ENCODE results near the gene IL18RAP. TPM values are rescaled to one million over a fixed set of nuclear protein-coding genes. Genes with fewer than 3 reads are reported as not detected.

Gene IL18RAP
- total RNA-seq, 1 donor from 2014 or later, result 3.0 TPM

- ATAC-seq (no peak), DNase-seq (ENCODE audit: low spot score) (no peak)
- intact Hi-C loops (cut with DNase I), result no loop called here
Observed at GRCh38 chr2:102446936-102447335, 24.0 kb downstream of the IL18RAP start.

- intact Hi-C loops (cut with DNase I), result no loop called here
- peak; percentile 36 for ATAC-seq
- DNase-seq (ENCODE audit: low spot score), result no peak
Observed at GRCh38 chr2:102449370-102449974, 26.5 kb downstream of the IL18RAP start.

- no peak for ATAC-seq
- no peak for DNase-seq (ENCODE audit: low spot score)
- intact Hi-C loops (cut with DNase I), result no loop called here
Observed at GRCh38 chr2:102451968-102452367, 29.0 kb downstream of the IL18RAP start.

GRCh38 chr2:102453501-102453900, 30.5 kb downstream of the IL18RAP start:
- intact Hi-C loops (cut with DNase I), result no loop called here
- no peak for DNase-seq (ENCODE audit: low spot score)
- ATAC-seq, result no peak

GRCh38 chr2:102455061-102455670, 32.2 kb downstream of the IL18RAP start:
- intact Hi-C loops (cut with DNase I), result no loop called here
- DNase-seq (ENCODE audit: low spot score), result no peak

GRCh38 chr2:102460467-102460866, 37.5 kb downstream of the IL18RAP start:
- intact Hi-C loops (cut with DNase I), result no loop called here
- ATAC-seq (no peak), DNase-seq (ENCODE audit: low spot score) (no peak)

More at GRCh38 chr2:102455061-102455670, 32.2 kb downstream of the IL18RAP start:
- ATAC-seq, result no peak

- ATAC-seq, result no peak
- DNase-seq (ENCODE audit: low spot score), result no peak
- intact Hi-C loops (cut with DNase I), result no loop called here
Observed at GRCh38 chr2:102461188-102461587, 38.2 kb downstream of the IL18RAP start.

- ATAC-seq (no peak), DNase-seq (ENCODE audit: low spot score) (no peak)
- intact Hi-C loops (cut with DNase I), result no loop called here
Observed at GRCh38 chr2:102463160-102463559, 40.2 kb downstream of the IL18RAP start.

- DNase-seq (ENCODE audit: low spot score) (no peak), ATAC-seq (no peak)
- intact Hi-C loops (cut with DNase I), result no loop called here
Observed at GRCh38 chr2:102470168-102470567, 47.2 kb downstream of the IL18RAP start.

- peak; percentile 65 for DNase-seq (ENCODE audit: low spot score)
- ATAC-seq, result no peak
- intact Hi-C loops (cut with DNase I), result no loop called here
Observed at GRCh38 chr2:102473020-102473419, 50.1 kb downstream of the IL18RAP start, which contains the start of gene SLC9A4. Gene SLC9A4 (plus strand): TSS chr2:102473226. CDS start chr2:102473760, 534 bp downstream.

- no peak for DNase-seq (ENCODE audit: low spot score)
- intact Hi-C loops (cut with DNase I), result no loop called here
- ATAC-seq, result no peak
Observed at GRCh38 chr2:102473631-102474030, 50.7 kb downstream of the IL18RAP start.

- intact Hi-C loops (cut with DNase I), result no loop called here
- DNase-seq (ENCODE audit: low spot score) (no peak), ATAC-seq (no peak)
Observed at GRCh38 chr2:102474785-102475184, 51.8 kb downstream of the IL18RAP start.

- ATAC-seq (no peak), DNase-seq (ENCODE audit: low spot score) (no peak)
- intact Hi-C loops (cut with DNase I), result no loop called here
Observed at GRCh38 chr2:102478686-102479470, 55.9 kb downstream of the IL18RAP start.

GRCh38 chr2:102480285-102481195, 57.6 kb downstream of the IL18RAP start:
- intact Hi-C loops (cut with DNase I), result no loop called here
- DNase-seq (ENCODE audit: low spot score) (no peak), ATAC-seq (no peak)

GRCh38 chr2:102481931-102482330, 59.0 kb downstream of the IL18RAP start:
- intact Hi-C loops (cut with DNase I), result no loop called here
- no peak for DNase-seq (ENCODE audit: low spot score)
- ATAC-seq, result no peak

GRCh38 chr2:102483086-102483485, 60.1 kb downstream of the IL18RAP start:
- ATAC-seq, result no peak
- intact Hi-C loops (cut with DNase I), result no loop called here
- no peak for DNase-seq (ENCODE audit: low spot score)

GRCh38 chr2:102484310-102485061, 61.5 kb downstream of the IL18RAP start:
- ATAC-seq (no peak), DNase-seq (ENCODE audit: low spot score) (no peak)
- intact Hi-C loops (cut with DNase I), result loop anchor here (5.0 kb wide), 1 partner anchor 1387 kb away; no protein-coding TSS in a partner anchor

GRCh38 chr2:102485147-102485785, 62.3 kb downstream of the IL18RAP start:
- intact Hi-C loops (cut with DNase I), result loop anchor here (5.0 kb wide), 1 partner anchor 1388 kb away; no protein-coding TSS in a partner anchor

More at GRCh38 chr2:102485147-102485785, 62.3 kb downstream of the IL18RAP start:
- no peak for ATAC-seq
- DNase-seq (ENCODE audit: low spot score), result no peak

Measured in sciatic nerve (tissue), 2 donors.